NK-92 (cell line): ENCODE measurements around the gene OPRM1.

ENCODE experiments used
- DNase-seq: peaks from one replicate; lab custom pipeline; 2025; ENCODE audit not compliant: unreplicated experiment; lab: John Stamatoyannopoulos, UW

Gene OPRM1

GRCh38 chr6:154276810-154277628 is 238.0 kb downstream of the OPRM1 start:
- DNase-seq: no peak

DNA sequence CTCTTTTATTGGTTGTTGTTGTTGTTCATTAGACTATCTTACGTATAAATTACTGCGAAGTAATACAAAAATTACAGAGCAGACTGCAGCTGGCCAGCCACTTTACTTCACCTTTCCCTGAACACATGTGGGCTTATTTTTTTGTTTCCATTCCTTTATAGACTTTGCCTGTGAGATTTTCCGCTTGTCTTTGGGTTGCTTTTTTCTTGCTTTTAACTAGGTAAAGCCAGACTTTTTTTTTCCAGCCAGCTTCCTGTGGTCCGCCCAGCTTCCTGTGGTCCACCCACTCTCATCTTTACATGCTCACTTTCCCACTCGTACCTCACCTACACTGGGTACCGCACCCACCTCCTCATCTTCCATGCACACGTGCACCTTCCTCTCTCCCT is 238.6 kb downstream of the OPRM1 start:
- no peak for DNase-seq

GRCh38 chr6:154280521-154280920 is 241.5 kb downstream of the OPRM1 start:
- DNase-seq: no peak

DNA sequence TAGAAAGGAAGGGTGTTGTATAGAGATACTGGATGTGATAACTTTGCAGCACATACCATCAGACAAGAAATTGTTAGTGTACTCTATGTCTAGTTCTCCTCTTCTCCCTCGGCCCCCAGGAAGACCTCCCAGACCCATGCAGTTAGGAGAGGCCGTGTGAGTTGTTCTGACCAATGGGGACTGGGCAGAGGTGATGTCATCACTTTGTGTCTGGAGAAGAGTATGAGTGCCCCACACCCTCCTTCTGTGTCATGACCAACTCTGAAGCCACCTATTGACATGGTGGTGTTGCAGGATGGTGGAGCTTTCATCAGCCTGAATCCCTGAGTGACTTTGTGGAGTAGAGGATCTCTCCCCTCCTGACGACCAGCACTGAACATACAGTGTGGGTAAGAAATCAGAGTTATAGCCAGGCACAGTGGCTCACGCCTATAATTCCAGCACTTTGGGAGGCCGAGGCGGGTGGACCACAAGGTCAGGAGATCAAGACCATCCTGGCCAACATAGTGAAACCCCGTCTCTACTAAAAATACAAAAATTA is 245.3 kb downstream of the OPRM1 start:
- DNase-seq: no peak

DNA sequence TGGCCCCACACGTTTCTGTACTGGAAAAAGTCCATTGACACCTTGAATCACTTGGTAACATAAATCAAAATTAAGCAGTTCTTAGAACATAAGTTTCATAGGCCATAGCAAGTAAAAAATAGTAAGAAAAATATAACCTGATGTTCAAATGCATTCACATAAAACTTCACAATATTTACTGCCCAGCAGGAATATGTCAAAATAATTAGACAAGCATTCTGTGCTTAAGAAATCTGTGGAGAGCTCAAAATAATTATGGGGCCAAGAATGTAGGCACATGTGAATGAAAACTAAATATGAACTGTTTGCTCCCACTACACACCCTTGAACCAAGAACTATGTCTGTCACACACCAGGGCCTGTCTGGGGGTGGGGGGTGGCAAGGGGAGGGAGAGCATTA is 246.8 kb downstream of the OPRM1 start:
- no peak for DNase-seq

- no peak for DNase-seq
Observed at GRCh38 chr6:154289818-154290508, 250.9 kb downstream of the OPRM1 start.

GRCh38 chr6:154292066-154292465 is 253.0 kb downstream of the OPRM1 start:
- DNase-seq: no peak

DNA sequence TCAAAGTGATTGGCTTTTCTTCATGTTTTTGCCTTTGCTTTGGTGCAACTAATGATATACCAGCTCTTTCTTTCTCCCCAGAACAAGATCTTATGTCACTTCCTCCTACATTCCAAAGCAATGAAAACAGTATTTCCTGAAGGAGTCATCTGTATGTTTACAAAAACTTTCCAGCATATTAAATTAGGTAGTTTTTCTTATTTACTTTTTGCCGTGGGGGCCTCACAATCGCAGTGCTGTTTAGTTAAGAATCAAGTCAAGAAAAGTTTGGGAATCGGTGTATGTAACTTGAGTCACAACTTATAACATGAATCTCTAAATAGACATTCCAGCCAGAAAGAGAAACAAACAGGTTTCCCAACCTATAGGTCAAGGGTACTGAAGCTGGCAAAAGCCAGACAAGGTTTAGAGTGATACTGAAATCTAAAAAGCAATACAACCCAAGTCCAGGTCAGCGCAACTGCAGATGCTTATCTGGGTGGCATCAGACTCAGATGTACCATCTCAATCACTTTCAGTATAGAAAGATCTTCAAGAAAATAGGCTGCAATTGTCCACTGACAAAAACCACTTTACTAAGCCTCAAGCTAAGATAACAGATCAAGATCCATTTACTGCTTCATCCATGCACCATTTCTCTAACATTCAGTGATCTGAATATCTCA is 253.9 kb downstream of the OPRM1 start:
- no peak for DNase-seq

- DNase-seq: no peak
Observed at GRCh38 chr6:154295733-154296132, 256.7 kb downstream of the OPRM1 start.
